GM21786 (cell line): ENCODE measurements around the gene RAB38.

ENCODE experiments used
- ATAC-seq: cut with Tn5 transposase; IDR thresholded peaks from one replicate; pipeline ENCODE4 v1.9.1; 2021; ENCODE audit not compliant: unreplicated experiment

RAB38 gene

DNA sequence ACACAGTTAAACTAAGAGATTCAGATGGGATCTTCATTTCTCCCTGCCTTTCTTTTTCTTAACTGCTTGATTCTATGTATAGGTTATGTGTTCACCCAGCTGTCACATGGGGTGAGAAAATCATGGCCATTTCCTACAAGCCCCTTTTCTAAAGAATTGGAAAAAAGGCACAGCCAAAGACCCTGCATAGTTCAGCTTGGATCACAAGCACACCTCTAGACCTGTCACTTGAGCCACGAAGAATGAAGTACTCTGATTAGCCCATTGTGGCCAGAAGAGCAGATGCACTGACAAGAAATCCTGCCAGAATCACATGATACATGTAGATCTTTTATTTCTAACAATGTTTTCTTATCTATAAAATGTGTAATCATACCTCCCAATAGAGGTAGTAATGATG lies 69.7 kb downstream of the RAB38 start:
- ATAC-seq: no peak

DNA sequence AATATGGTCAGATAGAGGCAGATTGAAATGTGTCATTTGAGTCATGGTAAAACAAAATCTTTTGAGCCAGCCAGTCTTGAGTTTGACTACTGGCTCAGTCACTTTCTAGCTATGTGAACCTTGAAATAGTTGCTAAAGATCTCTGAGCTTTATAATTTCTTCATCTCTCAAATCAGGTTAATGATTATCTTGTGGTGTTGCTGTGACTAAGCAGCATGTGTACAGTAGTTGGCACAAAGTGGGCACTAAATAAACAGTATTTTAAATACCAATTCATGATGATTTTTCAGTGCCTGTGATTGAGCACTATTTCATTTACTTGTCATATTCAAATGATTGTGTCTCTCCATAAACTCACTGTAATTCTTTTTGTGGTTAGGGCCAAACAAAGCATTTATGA lies 70.8 kb downstream of the RAB38 start:
- ATAC-seq: no peak

DNA sequence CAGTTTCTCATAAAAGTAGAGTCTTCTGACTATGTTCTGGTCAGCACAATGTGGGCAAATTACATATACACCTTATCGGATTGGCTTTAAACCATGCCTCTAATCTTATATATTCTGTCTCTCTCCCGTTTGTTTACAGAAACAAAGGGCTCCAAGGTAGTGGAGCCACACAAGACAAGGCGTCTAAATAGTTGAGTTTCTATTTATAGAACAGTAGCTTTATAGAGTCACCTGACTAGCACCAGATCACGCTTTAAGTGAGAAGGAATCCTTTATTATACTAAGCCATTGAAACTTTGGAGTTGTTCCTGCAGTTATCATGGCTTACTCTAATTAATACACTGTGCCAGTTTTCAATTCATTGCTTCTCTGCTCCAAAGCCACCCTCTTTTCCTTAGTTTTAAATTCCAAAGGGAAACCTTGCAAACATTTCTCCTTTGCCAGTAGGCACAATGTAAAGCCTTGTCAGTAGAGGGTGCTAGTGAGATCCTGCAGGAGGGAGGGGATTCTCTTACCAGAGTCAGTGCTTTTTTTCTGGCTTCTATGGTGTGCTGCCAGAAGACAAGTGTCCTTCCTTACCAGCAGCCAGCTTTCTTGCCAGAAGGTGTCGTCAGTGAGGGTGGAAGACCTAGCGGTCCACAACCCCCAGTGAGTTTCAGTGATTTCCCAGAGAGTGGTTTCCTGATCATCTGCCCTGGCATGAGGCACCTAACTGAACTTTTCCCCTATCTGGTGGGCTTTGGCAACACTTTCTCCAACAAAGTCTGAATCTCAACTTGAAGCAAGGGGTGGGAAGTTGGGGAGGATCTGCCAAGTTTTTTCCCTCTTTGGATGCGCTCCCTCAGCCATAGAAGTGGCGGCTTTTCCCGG lies 71.7 kb downstream of the RAB38 start:
- ATAC-seq: peak; percentile 92

DNA sequence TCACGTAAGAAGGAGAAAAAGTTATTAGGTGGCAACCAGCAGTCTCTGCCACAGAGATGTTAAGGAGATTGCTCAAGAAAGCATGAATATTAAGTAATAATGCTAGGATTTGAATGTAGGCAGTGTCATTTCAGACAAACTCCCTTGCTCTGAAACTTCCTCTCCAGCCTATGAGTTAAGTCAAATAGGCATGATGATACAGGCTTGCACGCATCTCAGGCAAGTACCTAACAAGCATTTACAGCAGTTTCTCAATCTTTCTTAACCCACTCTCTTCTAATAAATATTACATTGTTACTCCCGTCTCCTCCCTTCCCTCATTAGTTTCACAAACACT lies 72.7 kb downstream of the RAB38 start:
- no peak for ATAC-seq

DNA sequence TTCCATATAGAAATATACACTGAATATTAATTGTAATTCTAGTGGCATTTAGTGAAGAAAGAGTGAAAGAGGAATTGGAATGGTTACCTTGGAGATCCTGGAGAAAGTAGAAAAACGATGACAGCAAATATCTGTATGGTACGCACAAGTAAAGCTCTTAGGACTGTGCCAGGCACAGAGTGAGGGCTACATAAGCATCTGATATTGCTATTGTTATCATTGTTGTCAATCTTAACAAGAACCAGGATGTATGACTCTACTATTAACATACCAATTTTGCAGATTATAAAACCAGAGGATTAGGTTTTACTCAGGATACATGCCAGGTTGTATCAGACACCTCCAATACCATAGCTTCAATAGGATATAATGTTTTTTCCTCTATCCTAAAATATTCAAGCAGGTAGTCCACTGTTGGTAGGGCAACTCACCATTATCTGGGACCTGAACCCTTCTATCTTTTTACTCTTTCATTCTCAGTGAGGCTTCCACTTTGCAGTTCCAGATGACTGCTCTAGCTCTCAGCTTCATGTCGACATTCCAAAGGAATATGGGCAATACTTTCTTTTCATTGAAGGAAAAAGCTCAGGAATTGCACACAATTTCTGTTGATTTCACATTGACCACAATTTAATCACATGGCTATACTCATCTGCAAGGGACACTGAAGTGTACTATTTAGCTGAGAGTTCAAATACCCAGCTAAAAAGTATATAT lies 73.2 kb downstream of the RAB38 start:
- ATAC-seq: no peak

DNA sequence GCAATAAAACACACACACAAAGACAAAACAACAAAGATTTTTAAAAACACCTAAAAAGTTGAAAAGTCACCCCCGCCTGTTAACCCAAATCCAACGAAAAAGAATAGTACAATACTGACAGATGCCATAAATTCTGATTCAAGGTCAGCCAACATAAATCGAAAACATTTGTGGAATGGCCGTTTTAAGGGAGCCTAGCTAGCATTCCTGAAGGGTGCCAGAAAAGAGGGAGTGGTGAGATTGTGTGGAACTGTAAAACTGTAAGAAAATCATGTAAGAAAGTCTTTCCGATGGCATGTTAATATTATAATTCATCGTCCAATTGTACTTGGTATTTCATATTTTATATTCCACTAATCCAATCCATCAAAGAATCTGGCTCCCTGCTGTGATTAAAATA lies 75.1 kb downstream of the RAB38 start:
- no peak for ATAC-seq

DNA sequence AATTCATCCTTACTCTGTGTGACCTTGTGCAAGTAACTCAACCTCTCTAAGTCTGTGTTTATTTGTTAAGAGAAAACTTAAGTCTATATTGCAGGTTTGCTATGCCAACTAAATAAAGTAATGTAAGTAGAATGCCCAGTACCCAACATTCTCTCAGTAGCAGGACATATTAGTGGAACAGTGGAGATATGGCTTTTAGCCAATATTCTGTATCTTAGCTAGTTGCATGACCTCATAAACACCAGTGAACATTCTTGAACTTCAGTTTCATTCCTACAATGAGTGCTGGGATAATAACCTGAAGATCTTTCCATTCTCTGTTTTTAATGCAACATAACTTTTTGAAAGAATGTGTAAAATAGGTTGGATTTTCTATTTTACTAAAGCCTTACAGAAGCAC lies 77.0 kb downstream of the RAB38 start:
- no peak for ATAC-seq

DNA sequence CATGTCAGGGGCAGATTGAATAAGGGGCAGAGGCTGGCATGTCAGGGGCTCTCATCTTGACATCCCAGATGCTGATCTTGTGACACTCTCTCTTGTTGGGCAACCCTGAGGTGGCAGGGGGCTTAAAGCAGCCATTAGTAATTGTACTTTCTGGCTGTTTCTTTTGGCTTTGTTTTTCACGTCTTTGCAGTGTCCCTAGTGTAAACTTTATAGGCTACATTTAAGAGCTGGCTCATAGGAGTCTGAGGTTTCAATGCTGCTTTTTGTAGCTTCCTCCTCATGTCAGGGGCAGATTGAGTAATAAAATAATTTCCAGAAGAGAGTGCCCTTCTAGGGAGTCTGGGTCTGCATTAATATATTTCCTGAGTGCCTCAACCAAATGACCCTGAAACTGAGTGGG lies 86.1 kb downstream of the RAB38 start:
- no peak for ATAC-seq

DNA sequence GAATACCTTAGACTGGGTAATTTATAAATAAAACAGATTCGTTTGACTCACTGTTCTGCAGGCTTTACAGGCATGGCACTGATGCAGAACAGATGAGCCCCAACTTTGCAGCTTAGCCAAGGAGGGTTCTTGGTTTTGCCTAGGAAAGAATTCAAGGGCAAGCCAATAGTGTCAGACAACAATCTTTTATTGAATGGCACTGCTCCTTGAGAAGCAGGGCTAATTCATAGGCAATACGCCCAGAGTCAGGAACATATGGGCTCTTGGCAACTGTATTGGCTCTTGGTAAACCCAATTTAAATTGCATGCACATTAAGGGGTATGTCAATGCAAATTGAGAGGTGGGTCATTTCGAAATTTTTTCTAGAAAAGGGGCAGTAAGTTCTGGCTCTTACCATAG lies 87.9 kb downstream of the RAB38 start:
- no peak for ATAC-seq

DNA sequence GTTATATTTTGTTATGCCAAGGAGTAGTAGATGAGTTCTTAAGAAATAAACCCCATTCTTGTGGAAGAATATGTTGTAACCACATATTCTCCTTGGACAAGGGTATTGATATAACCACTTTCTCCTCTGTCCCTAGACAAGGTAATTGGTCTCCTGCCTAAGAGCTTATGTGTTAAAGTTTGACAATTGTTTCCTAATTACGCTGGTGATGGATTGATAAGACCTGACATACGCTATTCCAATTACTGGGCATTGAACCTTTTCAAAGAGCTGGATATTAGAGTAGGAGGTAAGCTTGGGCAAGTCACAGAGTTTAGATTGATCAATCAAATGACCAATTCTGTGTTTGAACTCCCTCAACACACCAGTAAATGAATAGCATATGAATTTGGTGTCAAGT lies 88.9 kb downstream of the RAB38 start:
- no peak for ATAC-seq

DNA sequence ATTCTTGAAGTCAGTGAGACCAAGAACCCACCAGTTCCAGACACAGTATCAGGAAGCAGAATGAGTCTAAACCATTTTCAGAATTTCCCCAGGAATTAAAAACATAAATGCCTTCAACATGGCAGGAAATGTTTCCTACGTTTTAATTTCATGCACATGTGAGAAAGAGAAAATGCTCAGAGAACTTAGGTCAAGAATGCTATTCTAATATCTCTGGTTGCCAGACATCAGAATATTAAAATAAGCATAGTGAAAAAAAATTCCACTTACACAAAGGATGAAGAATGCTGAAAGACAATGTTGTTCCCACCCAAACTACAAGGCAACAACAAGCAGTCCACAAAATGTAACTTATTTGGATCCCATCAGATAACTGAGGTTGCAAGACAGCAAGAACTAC lies 104.8 kb downstream of the RAB38 start:
- no peak for ATAC-seq

DNA sequence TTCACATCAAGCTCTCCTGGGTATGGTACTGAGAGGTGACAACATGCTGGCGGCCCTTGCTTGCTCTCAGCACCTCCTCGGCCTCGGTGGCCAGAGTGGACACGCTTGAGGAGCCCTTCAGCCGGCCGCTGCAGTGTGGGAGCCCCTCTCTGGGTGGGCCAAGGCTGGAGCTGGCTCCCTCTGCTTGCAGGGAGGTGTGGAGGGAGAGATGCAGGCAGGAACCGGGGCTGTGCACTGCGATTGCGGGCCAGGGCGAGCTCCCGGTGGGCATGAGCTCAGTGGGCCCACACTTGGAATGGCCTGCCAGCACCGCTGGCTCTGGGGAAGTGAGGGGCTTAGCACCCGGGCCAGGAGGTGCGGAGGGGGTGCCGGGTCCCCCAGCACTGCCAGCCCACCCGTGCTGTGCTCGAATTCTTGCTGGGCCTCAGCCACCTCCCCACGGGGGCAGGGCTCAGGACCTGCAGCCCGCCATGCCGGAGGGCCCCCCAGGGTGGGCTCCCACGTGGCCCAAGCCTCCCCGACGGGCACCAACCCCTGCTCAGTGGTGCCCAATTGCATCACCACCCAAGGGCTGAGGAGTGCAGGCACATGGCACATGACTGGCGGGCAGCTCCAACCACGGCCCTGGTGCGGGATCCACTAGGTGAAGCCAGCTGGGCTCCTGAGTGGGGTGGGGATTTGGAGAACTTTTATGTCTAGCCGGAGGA lies 106.2 kb downstream of the RAB38 start:
- ATAC-seq: no peak

DNA sequence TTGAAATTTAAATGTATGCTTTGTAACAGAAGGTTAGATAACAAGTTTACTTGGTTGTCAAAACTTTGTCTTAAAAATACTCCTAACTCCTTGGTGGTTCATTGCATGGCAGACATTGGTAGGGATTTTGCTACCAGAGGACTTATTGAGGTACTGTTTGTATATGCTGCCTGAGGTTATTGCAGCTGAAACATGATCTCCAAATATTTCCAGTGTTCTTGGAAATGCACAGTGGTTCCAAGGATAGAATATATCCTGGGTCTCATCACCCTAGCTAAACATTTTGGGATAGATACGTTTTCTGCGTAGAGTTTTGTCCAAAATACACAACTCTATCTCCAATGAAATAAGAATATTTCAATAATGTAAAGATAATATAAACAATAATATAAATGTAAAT lies 109.2 kb downstream of the RAB38 start:
- ATAC-seq: no peak

DNA sequence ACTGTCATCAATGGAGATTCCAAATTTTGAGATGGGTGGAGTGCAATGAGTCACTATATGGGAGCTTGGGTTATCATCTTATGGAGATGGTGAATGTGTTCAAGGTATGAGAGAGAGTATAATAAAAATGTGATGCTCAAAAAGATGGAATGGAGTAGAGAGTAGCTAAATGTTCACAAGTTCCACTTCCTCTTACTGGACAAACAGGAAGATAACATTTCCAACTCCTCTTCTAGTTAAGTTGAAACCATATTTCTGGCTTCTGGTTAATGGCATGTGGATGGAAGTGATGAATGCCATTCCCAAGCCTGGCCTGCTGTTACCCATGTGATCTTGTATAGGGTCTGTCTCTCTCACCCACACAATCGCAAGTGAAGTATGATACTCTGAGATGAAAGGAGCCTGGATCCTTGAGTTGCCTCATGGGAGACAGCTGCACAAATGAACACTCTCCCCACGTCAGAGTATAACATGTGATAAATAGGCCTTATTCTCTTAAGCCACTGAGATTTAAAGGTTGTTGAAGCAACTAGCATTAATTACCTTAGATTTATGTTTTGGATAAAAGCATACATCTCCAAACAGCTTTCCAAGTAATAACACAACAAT lies 111.0 kb downstream of the RAB38 start:
- no peak for ATAC-seq
